Measurements from ENCODE around the gene RAB11A.

Gene RAB11A

GRCh38 chr15:65888981-65889380 lies 19.7 kb downstream of the RAB11A start:
- no peaks in the 10 kb centered on the region for H3K27me3 ChIP-seq (ENCODE audit: control insufficient read depth, insufficient read depth, low read length)
- WGBS (ENCODE audit: insufficient coverage, insufficient read length): no CpG with 5 or more reads among the region's 3 CpGs
- no peak overlapping the region for H3K4me3 ChIP-seq (ENCODE audit: low read length)
- H3K27ac ChIP-seq (ENCODE audit: low read length): no peak overlapping the region
- no peaks in the 10 kb centered on the region for H3K4me1 ChIP-seq (ENCODE audit: control insufficient read depth, insufficient read depth, low read length)
- DNase-seq (ENCODE audit: low read depth, low spot score): no peak
- H3K36me3 ChIP-seq (ENCODE audit: control insufficient read depth, insufficient read depth, low read length): no peaks in the 10 kb centered on the region
- H3K9me3 ChIP-seq (ENCODE audit: control insufficient read depth, insufficient read depth, low read length): no peaks in the 10 kb centered on the region

GRCh38 chr15:65893060-65893459 lies 23.8 kb downstream of the RAB11A start:
- Histone ChIP-seq H3K4me1 (ENCODE audit: control insufficient read depth, insufficient read depth, low read length) (no peaks in the 10 kb centered on the region), H3K27me3 (ENCODE audit: control insufficient read depth, insufficient read depth, low read length) (no peaks in the 10 kb centered on the region), H3K4me3 (ENCODE audit: low read length) (no peak overlapping the region), H3K9me3 (ENCODE audit: control insufficient read depth, insufficient read depth, low read length) (no peaks in the 10 kb centered on the region), H3K27ac (ENCODE audit: low read length) (no peak overlapping the region), H3K36me3 (ENCODE audit: control insufficient read depth, insufficient read depth, low read length) (no peaks in the 10 kb centered on the region)
- no CpG with 5 or more reads among the region's 5 CpGs for whole genome bisulfite sequencing (ENCODE audit: insufficient coverage, insufficient read length)
- no peak for DNase-seq (ENCODE audit: low read depth, low spot score)

GRCh38 chr15:65896236-65896635 lies 26.9 kb downstream of the RAB11A start:
- WGBS (ENCODE audit: insufficient coverage, insufficient read length): no CpG with 5 or more reads among the region's 2 CpGs
- Histone ChIP-seq H3K36me3 (ENCODE audit: control insufficient read depth, insufficient read depth, low read length) (peaks cover 4% of the 10 kb centered on the region; the same call in 1 of the 2 replicates), H3K4me3 (ENCODE audit: low read length) (no peak overlapping the region), H3K4me1 (ENCODE audit: control insufficient read depth, insufficient read depth, low read length) (no peaks in the 10 kb centered on the region), H3K9me3 (ENCODE audit: control insufficient read depth, insufficient read depth, low read length) (no peaks in the 10 kb centered on the region), H3K27me3 (ENCODE audit: control insufficient read depth, insufficient read depth, low read length) (no peaks in the 10 kb centered on the region), H3K27ac (ENCODE audit: low read length) (no peak overlapping the region)
- DNase-seq (ENCODE audit: low read depth, low spot score): no peak

DNA sequence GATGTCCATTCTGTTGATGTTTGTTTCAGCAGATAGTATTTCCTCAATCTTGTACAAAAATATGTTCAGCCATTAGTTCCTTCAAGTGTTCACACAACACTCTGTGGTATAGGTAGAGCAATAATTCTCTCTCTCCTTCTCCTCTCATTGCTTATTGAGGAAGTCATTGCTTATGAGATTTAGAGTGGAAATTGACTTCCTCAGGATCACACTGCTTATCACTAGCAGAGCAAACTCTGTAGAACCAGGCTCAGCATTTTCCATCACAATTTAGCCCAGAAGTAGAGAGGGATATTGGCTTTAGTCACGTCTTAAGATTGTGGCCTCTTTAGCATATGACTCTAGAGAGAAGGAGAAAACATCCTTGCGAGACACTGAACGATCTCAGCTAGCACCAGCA lies 31.2 kb downstream of the RAB11A start:
- peaks cover 4% of the 10 kb centered on the region; the same call in 1 of the 2 replicates for H3K36me3 ChIP-seq (ENCODE audit: control insufficient read depth, insufficient read depth, low read length)
- no CpG with 5 or more reads among the region's 3 CpGs for WGBS (ENCODE audit: insufficient coverage, insufficient read length)
- no peak overlapping the region for H3K4me3 ChIP-seq (ENCODE audit: low read length)
- no peak overlapping the region for H3K27ac ChIP-seq (ENCODE audit: low read length)
- no peaks in the 10 kb centered on the region for H3K27me3 ChIP-seq (ENCODE audit: control insufficient read depth, insufficient read depth, low read length)
- no peaks in the 10 kb centered on the region for H3K9me3 ChIP-seq (ENCODE audit: control insufficient read depth, insufficient read depth, low read length)
- no peak for DNase-seq (ENCODE audit: low read depth, low spot score)
- H3K4me1 ChIP-seq (ENCODE audit: control insufficient read depth, insufficient read depth, low read length): no peaks in the 10 kb centered on the region

DNA sequence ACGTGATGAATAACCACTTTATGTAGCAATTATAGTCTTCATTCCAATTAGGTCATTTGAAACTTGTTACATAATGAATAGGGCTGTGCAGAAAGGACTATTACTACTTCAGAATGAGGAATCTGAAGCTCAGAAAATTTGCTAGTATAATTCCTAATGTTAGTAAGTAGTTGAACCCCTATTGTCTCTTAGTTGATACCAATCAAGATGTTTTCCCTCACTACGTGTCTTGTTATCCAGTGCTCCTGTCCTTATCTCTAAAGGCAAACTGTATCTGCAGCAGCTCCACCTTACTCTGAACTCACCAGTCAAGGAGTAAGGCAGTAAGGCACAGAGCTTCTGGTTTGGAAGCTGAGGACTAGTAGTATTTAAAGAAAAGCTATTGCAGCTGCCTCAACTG lies 32.0 kb downstream of the RAB11A start:
- no CpG with 5 or more reads among the region's 2 CpGs for WGBS (ENCODE audit: insufficient coverage, insufficient read length)
- no peak overlapping the region for H3K4me3 ChIP-seq (ENCODE audit: low read length)
- peaks cover 4% of the 10 kb centered on the region; the same call in 1 of the 2 replicates for H3K36me3 ChIP-seq (ENCODE audit: control insufficient read depth, insufficient read depth, low read length)
- H3K27ac ChIP-seq (ENCODE audit: low read length): no peak overlapping the region
- H3K27me3 ChIP-seq (ENCODE audit: control insufficient read depth, insufficient read depth, low read length): no peaks in the 10 kb centered on the region
- no peak for DNase-seq (ENCODE audit: low read depth, low spot score)
- H3K4me1 ChIP-seq (ENCODE audit: control insufficient read depth, insufficient read depth, low read length): no peaks in the 10 kb centered on the region
- no peaks in the 10 kb centered on the region for H3K9me3 ChIP-seq (ENCODE audit: control insufficient read depth, insufficient read depth, low read length)

- Histone ChIP-seq H3K36me3 (ENCODE audit: control insufficient read depth, insufficient read depth, low read length) (peaks cover 4% of the 10 kb centered on the region; the same call in 1 of the 2 replicates), H3K27me3 (ENCODE audit: control insufficient read depth, insufficient read depth, low read length) (no peaks in the 10 kb centered on the region), H3K4me1 (ENCODE audit: control insufficient read depth, insufficient read depth, low read length) (no peaks in the 10 kb centered on the region), H3K4me3 (ENCODE audit: low read length) (no peak overlapping the region), H3K9me3 (ENCODE audit: control insufficient read depth, insufficient read depth, low read length) (no peaks in the 10 kb centered on the region), H3K27ac (ENCODE audit: low read length) (no peak overlapping the region)
- no peak for DNase-seq (ENCODE audit: low read depth, low spot score)
- WGBS (ENCODE audit: insufficient coverage, insufficient read length): no CpG with 5 or more reads among the region's 3 CpGs
Measured at GRCh38 chr15:65901836-65902235, 32.5 kb downstream of the RAB11A start.

DNA sequence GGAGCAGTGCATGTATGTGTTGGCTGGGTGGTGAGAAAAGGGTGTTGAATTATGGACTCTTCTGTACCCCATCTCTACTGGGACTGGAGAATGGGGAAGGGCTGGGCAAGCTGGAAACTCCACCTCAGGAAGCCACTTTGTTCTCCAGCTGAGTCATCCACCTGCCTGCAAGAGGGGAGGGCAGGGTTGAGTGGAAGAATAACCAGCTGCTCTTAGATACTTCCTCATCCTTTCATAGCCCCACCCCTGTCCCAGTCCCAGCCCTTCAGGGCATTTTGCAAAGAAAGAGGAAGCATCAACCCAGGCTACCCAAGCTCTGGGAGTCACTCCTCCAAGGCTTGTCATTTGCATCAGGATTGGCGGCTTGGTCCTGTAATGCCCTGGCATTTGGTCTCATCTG lies 33.1 kb downstream of the RAB11A start:
- Histone ChIP-seq H3K27ac (ENCODE audit: low read length) (no peak overlapping the region), H3K27me3 (ENCODE audit: control insufficient read depth, insufficient read depth, low read length) (no peaks in the 10 kb centered on the region), H3K4me3 (ENCODE audit: low read length) (no peak overlapping the region), H3K9me3 (ENCODE audit: control insufficient read depth, insufficient read depth, low read length) (no peaks in the 10 kb centered on the region), H3K36me3 (ENCODE audit: control insufficient read depth, insufficient read depth, low read length) (peaks cover 4% of the 10 kb centered on the region; the same call in 1 of the 2 replicates), H3K4me1 (ENCODE audit: control insufficient read depth, insufficient read depth, low read length) (no peaks in the 10 kb centered on the region)
- WGBS (ENCODE audit: insufficient coverage, insufficient read length): no CpG with 5 or more reads among the region's 1 CpG
- DNase-seq (ENCODE audit: low read depth, low spot score): no peak

DNA sequence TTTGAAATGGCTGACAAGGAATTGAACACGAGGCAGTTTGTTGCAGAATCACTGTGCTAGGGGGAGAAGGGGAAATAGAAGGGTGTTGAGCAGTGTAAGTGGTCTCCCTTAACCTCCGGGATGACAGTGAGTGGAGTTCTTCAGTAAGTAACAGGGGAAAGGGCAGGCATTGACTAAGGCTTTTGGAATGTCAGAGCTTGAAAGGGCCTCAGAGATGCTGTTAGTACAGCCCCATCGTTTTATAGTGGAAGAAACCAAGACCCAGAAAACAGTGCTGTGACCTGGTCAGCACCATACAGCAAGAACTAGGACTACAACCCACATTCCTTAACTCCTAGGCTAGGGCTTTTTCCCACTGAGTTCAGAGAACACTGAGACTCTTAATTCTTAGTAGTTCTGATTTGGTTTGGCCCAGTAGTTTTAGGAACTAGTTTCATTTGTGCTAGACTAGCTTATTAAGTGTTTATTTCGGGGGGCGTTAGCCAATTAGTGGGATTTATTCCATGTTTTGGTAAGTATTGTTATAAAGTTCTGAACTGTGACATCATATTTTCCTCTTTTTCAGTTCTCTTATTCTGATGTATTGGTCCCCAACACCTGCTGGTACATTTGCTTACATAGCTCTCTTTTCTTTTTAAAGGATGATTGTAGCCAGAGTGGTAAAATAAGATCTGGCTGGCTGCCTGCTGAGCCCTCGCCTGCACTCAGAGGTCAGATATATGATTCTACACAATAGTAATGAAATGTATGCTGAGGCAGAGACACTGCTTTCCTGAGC lies 34.2 kb downstream of the RAB11A start:
- Histone ChIP-seq H3K27me3 (ENCODE audit: control insufficient read depth, insufficient read depth, low read length) (no peaks in the 10 kb centered on the region), H3K9me3 (ENCODE audit: control insufficient read depth, insufficient read depth, low read length) (no peaks in the 10 kb centered on the region), H3K27ac (ENCODE audit: low read length) (no peak overlapping the region), H3K4me1 (ENCODE audit: control insufficient read depth, insufficient read depth, low read length) (no peaks in the 10 kb centered on the region), H3K4me3 (ENCODE audit: low read length) (no peak overlapping the region), H3K36me3 (ENCODE audit: control insufficient read depth, insufficient read depth, low read length) (peaks cover 4% of the 10 kb centered on the region; the same call in 1 of the 2 replicates)
- no peak for DNase-seq (ENCODE audit: low read depth, low spot score)
- no CpG with 5 or more reads among the region's 6 CpGs for WGBS (ENCODE audit: insufficient coverage, insufficient read length)

DNA sequence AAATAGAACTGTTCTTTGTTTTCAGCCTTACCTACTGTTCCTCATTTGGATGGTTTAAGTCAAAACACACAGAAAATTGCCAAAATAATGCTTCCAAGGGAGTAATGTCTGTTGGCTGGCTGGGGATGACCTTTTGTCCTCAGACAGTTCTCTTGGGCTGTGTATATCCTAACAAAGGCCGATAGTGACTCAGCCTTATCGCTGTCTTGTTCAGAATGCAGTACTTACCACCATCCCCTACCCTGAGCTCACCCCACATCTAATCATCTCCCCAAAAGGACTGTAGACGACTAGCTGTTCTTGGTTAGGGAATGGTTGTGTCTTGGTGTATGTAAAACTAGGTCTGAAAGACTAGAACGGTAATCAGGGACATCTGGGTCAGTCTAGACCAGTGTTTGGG lies 35.0 kb downstream of the RAB11A start:
- H3K4me1 ChIP-seq (ENCODE audit: control insufficient read depth, insufficient read depth, low read length): no peaks in the 10 kb centered on the region
- H3K4me3 ChIP-seq (ENCODE audit: low read length): no peak overlapping the region
- WGBS (ENCODE audit: insufficient coverage, insufficient read length): no CpG with 5 or more reads among the region's 4 CpGs
- no peaks in the 10 kb centered on the region for H3K27me3 ChIP-seq (ENCODE audit: control insufficient read depth, insufficient read depth, low read length)
- no peak overlapping the region for H3K27ac ChIP-seq (ENCODE audit: low read length)
- no peaks in the 10 kb centered on the region for H3K9me3 ChIP-seq (ENCODE audit: control insufficient read depth, insufficient read depth, low read length)
- peaks cover 4% of the 10 kb centered on the region; the same call in 1 of the 2 replicates for H3K36me3 ChIP-seq (ENCODE audit: control insufficient read depth, insufficient read depth, low read length)
- no peak for DNase-seq (ENCODE audit: low read depth, low spot score)

GRCh38 chr15:65906396-65906795 lies 37.1 kb downstream of the RAB11A start:
- no peak for DNase-seq (ENCODE audit: low read depth, low spot score)
- H3K27ac ChIP-seq (ENCODE audit: low read length): no peak overlapping the region
- WGBS (ENCODE audit: insufficient coverage, insufficient read length): no CpG with 5 or more reads among the region's 1 CpG
- no peaks in the 10 kb centered on the region for H3K36me3 ChIP-seq (ENCODE audit: control insufficient read depth, insufficient read depth, low read length)
- H3K27me3 ChIP-seq (ENCODE audit: control insufficient read depth, insufficient read depth, low read length): no peaks in the 10 kb centered on the region
- H3K4me1 ChIP-seq (ENCODE audit: control insufficient read depth, insufficient read depth, low read length): no peaks in the 10 kb centered on the region
- H3K4me3 ChIP-seq (ENCODE audit: low read length): no peak overlapping the region
- no peaks in the 10 kb centered on the region for H3K9me3 ChIP-seq (ENCODE audit: control insufficient read depth, insufficient read depth, low read length)

- no peak for DNase-seq (ENCODE audit: low read depth, low spot score)
- no peak overlapping the region for H3K4me3 ChIP-seq (ENCODE audit: low read length)
- H3K36me3 ChIP-seq (ENCODE audit: control insufficient read depth, insufficient read depth, low read length): no peaks in the 10 kb centered on the region
- WGBS (ENCODE audit: insufficient coverage, insufficient read length): no CpG with 5 or more reads among the region's 3 CpGs
- H3K27me3 ChIP-seq (ENCODE audit: control insufficient read depth, insufficient read depth, low read length): no peaks in the 10 kb centered on the region
- H3K27ac ChIP-seq (ENCODE audit: low read length): no peak overlapping the region
- no peaks in the 10 kb centered on the region for H3K4me1 ChIP-seq (ENCODE audit: control insufficient read depth, insufficient read depth, low read length)
- H3K9me3 ChIP-seq (ENCODE audit: control insufficient read depth, insufficient read depth, low read length): no peaks in the 10 kb centered on the region
Measured at GRCh38 chr15:65907661-65908060, 38.4 kb downstream of the RAB11A start.
